H9 (cell line): ENCODE results near the gene HRH1. TPM values are rescaled to one million over a fixed set of nuclear protein-coding genes. Genes with fewer than 3 reads are reported as not detected.

Source experiments
- DNase-seq: peaks from one replicate; pipeline ENCODE4 v3.0.0-alpha.2; 2017
- H2AFZ ChIP-seq: one replicate; pipeline ENCODE4 v1.6.1; 2013; ENCODE audit warnings: mild to moderate bottlenecking, low read length, control low read depth, moderate library complexity
- H2AK5ac ChIP-seq: 2 replicates; pipeline ENCODE4 v1.6.1; 2013; ENCODE audit warnings: low read length, control low read depth, mixed read lengths; ENCODE audit not compliant: insufficient read length
- H2BK120ac ChIP-seq: one replicate; pipeline ENCODE4 v1.6.1; 2013; ENCODE audit warnings: low read depth, mild to moderate bottlenecking, low read length, control low read depth, inconsistent platforms; ENCODE audit not compliant: poor library complexity, severe bottlenecking
- H2BK12ac ChIP-seq: 2 replicates; pipeline ENCODE4 v1.6.1; 2013; ENCODE audit warnings: low read length, control low read depth, mixed read lengths, low read depth; ENCODE audit not compliant: insufficient read length
- H2BK15ac ChIP-seq: 2 replicates; pipeline ENCODE4 v1.6.1; 2013; ENCODE audit warnings: low read depth, low read length, control low read depth
- H2BK20ac ChIP-seq: one replicate; pipeline ENCODE4 v1.6.1; 2013; ENCODE audit warnings: low read depth, mild to moderate bottlenecking, low read length, control low read depth, inconsistent platforms; ENCODE audit not compliant: poor library complexity, severe bottlenecking
- H2BK5ac ChIP-seq: 2 replicates; pipeline ENCODE4 v1.6.1; 2013; ENCODE audit warnings: low read length, control low read depth, mixed read lengths; ENCODE audit not compliant: insufficient read length
- H3K14ac ChIP-seq: 2 replicates; pipeline ENCODE4 v1.6.1; 2013; ENCODE audit warnings: low read length, control low read depth; ENCODE audit not compliant: insufficient read depth
- H3K18ac ChIP-seq: 2 replicates; pipeline ENCODE4 v1.6.1; 2013; ENCODE audit warnings: low read depth, mild to moderate bottlenecking, mixed read lengths, low read length, control low read depth; ENCODE audit not compliant: insufficient read length
- H3K23ac ChIP-seq: 2 replicates; pipeline ENCODE4 v1.6.1; 2013; ENCODE audit warnings: low read length, control low read depth, mixed read lengths, low read depth; ENCODE audit not compliant: insufficient read length
- H3K23me2 ChIP-seq: 2 replicates; pipeline ENCODE4 v1.6.1; 2013; ENCODE audit warnings: low read depth, mild to moderate bottlenecking, mixed read lengths, low read length, control low read depth; ENCODE audit not compliant: insufficient read length, poor library complexity, severe bottlenecking
- H3K27ac ChIP-seq: 2 replicates; pipeline ENCODE4 v1.5.1; 2013; ENCODE audit warnings: low read length, control low read depth, mixed read lengths, low read depth; ENCODE audit not compliant: insufficient read length
- H3K27me3 ChIP-seq: 2 replicates; pipeline ENCODE4 v1.6.1; 2013; ENCODE audit warnings: low read length, control low read depth, inconsistent platforms; ENCODE audit not compliant: insufficient read depth
- H3K4ac ChIP-seq: 2 replicates; pipeline ENCODE4 v1.6.1; 2013; ENCODE audit warnings: low read depth, mild to moderate bottlenecking, control low read depth, inconsistent platforms, low read length, moderate library complexity
- H3K4me1 ChIP-seq: 2 replicates; pipeline ENCODE4 v1.6.1; 2013; ENCODE audit warnings: low read length, control low read depth, inconsistent platforms; ENCODE audit not compliant: insufficient read depth
- H3K4me2 ChIP-seq: 2 replicates; pipeline ENCODE4 v1.6.1; 2013; ENCODE audit warnings: low read length, control low read depth, mixed read lengths; ENCODE audit not compliant: insufficient read length, insufficient read depth
- H3K56ac ChIP-seq: 2 replicates; pipeline ENCODE4 v1.6.1; 2013; ENCODE audit warnings: low read depth, mild to moderate bottlenecking, mixed read lengths, low read length, control low read depth; ENCODE audit not compliant: insufficient read length
- H3K79me1 ChIP-seq: 2 replicates; pipeline ENCODE4 v1.6.1; 2013; ENCODE audit warnings: low read depth, mild to moderate bottlenecking, moderate library complexity, low read length, control low read depth, inconsistent platforms; ENCODE audit not compliant: insufficient read depth, poor library complexity, severe bottlenecking
- H3K79me2 ChIP-seq: 2 replicates; pipeline ENCODE4 v1.6.1; 2013; ENCODE audit warnings: low read length, control low read depth, inconsistent platforms; ENCODE audit not compliant: insufficient read depth
- H3K9ac ChIP-seq: 2 replicates; pipeline ENCODE4 v1.6.1; 2013; ENCODE audit warnings: low read length, control low read depth, mixed read lengths; ENCODE audit not compliant: insufficient read length; ENCODE audit errors: extremely low read depth
- H3K9me3 ChIP-seq: one replicate; pipeline ENCODE4 v1.6.1; 2013; ENCODE audit warnings: low read depth, low read length, inconsistent platforms; ENCODE audit not compliant: control insufficient read depth
- H3T11ph ChIP-seq: one replicate; pipeline ENCODE4 v1.6.1; 2013; ENCODE audit warnings: mild to moderate bottlenecking, low read length, control low read depth, inconsistent platforms
- H4K20me1 ChIP-seq: one replicate; pipeline ENCODE4 v1.6.1; 2013; ENCODE audit not compliant: control insufficient read depth, insufficient read length, insufficient read depth
- H4K5ac ChIP-seq: 2 replicates; pipeline ENCODE4 v1.6.1; 2013; ENCODE audit warnings: low read depth, mild to moderate bottlenecking, mixed read lengths, low read length, control low read depth; ENCODE audit not compliant: insufficient read length
- H4K8ac ChIP-seq: replicated peaks from 2 replicates; pipeline ENCODE4 v1.6.1; 2013; ENCODE audit warnings: low read length, control low read depth, mixed read lengths, low read depth; ENCODE audit not compliant: insufficient read length
- H4K91ac ChIP-seq: 2 replicates; pipeline ENCODE4 v1.6.1; 2013; ENCODE audit warnings: low read depth, mild to moderate bottlenecking, moderate library complexity, mixed read lengths, low read length, control low read depth; ENCODE audit not compliant: insufficient read length
- H3K27ac Mint-ChIP-seq, 3 experiments: 2 replicates in 2 of 3; 3 replicates in 1 of 3; pipeline ENCODE4 v1.8.0; 2020 to 2021; ENCODE audit warnings: mixed read lengths in 3 of 3, mild to moderate bottlenecking in 1 of 3, moderate library complexity in 1 of 3
- H3K27me3 Mint-ChIP-seq: 2 replicates; pipeline ENCODE4 v1.8.0; 2021; ENCODE audit warnings: low read depth, mild to moderate bottlenecking, moderate library complexity, mixed read lengths
- H3K36me3 Mint-ChIP-seq, 3 experiments: 2 replicates in 2 of 3; 3 replicates in 1 of 3; pipeline ENCODE4 v1.8.0; 2020 to 2021; ENCODE audit warnings: low read depth in 3 of 3, mixed read lengths in 3 of 3; ENCODE audit not compliant: insufficient read depth in 1 of 3
- H3K4me1 Mint-ChIP-seq, 2 experiments: 2 replicates each; pipeline ENCODE4 v1.8.0; 2020; ENCODE audit warnings: mixed read lengths in 2 of 2
- H3K4me3 Mint-ChIP-seq, 2 experiments: 2 replicates in 1 of 2; 3 replicates in 1 of 2; pipeline ENCODE4 v1.8.0; 2020 to 2021; ENCODE audit warnings: mild to moderate bottlenecking in 2 of 2, mixed read lengths in 2 of 2, moderate library complexity in 1 of 2
- H3K9me3 Mint-ChIP-seq, 2 experiments: 2 replicates in 1 of 2; 3 replicates in 1 of 2; pipeline ENCODE4 v1.8.0; 2020; ENCODE audit warnings: mild to moderate bottlenecking in 2 of 2, mixed read lengths in 2 of 2, moderate library complexity in 1 of 2
- WGBS: extraction: QIAGEN DNeasy Blood & Tissue Kit; methylation state at CpG from one replicate; pipeline ENCODE4 v1.1.7; 2013; ENCODE audit warnings: missing lambda C conversion rate, low lambda C conversion rate, mixed read lengths; ENCODE audit not compliant: insufficient read length; ENCODE audit errors: extremely low coverage; 5-methylcytosine and 5-hydroxymethylcytosine counted together
- total RNA-seq: library from RNA; stranded (reverse); gene quantifications from 2 replicates; pipeline ENCODE4 v1.2.1, GENCODE V29; 2021
- TF ChIP-seq, protein P1 (sequence below): fragments of 200-600 bp; sonication (generic); conservative IDR thresholded peaks from 3 replicates; pipeline ENCODE4 v1.8.0; 2021; ENCODE audit warnings: antibody characterized with exemption, mild to moderate bottlenecking

Gene HRH1
- total RNA-seq, 1 experiment from 2014 or later, result 0.74 TPM

DNA sequence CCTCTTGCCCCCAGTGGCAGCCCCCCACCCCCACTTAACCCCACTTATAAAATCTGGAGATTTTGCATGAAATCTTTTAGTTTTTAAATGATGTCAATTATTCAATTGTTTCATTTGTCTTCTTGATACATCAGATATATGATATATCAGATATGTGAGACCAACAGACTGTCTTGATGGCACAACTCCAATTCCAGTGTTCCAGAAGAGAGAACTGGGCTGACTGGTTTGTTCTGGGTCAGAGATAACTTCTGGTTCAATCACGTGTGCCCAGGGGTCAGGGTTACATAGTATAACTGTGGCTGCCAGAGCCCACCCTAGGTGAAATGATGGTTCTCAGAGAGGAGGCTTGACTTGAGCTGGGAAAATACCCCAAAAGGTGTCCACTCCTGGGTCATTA is 85.5 kb downstream of the HRH1 start:
- Mint-ChIP-seq H3K4me1 (peaks cover 2 to 6% of the 10 kb centered on the region in 2 experiments), H3K4me3 (no peak overlapping the region), H3K27ac (no peak overlapping the region), H3K27me3 (peaks cover 2% of the 10 kb centered on the region; the same call in 1 of the 2 replicates), H3K9me3 (no peaks in the 10 kb centered on the region; a peak in 2 of 5 replicates), H3K36me3 (no peaks in the 10 kb centered on the region; a peak in 1 of 7 replicates)
- Histone ChIP-seq H3K79me1 (no peaks in the 10 kb centered on the region), H3K79me2 (no peaks in the 10 kb centered on the region), H4K20me1 (no peaks in the 10 kb centered on the region), H2BK12ac (no peak overlapping the region), H3K9ac (no peak overlapping the region), H3K27ac (no peak overlapping the region), H2BK120ac (no peak overlapping the region), H3K4ac (no peak overlapping the region), H4K5ac (no peak overlapping the region), H4K91ac (no peak overlapping the region), H2BK20ac (no peak overlapping the region), H3K23ac (no peak overlapping the region), H3K27me3 (no peaks in the 10 kb centered on the region), H3K23me2 (no peaks in the 10 kb centered on the region), H2BK15ac (no peak overlapping the region), H3K18ac (no peak overlapping the region), H3K4me1 (no peaks in the 10 kb centered on the region; the same call in 1 of the 2 replicates), H3T11ph (no peak overlapping the region), H4K8ac (no peak overlapping the region), H2AK5ac (no peak overlapping the region), H3K56ac (no peak overlapping the region), H3K9me3 (no peaks in the 10 kb centered on the region), H2AFZ (no peak overlapping the region), H3K14ac (no peak overlapping the region), H2BK5ac (no peak overlapping the region), H3K4me2 (no peak overlapping the region)
- no CpG with 5 or more reads among the region's 1 CpG for WGBS
- TF ChIP-seq, protein P1, sequence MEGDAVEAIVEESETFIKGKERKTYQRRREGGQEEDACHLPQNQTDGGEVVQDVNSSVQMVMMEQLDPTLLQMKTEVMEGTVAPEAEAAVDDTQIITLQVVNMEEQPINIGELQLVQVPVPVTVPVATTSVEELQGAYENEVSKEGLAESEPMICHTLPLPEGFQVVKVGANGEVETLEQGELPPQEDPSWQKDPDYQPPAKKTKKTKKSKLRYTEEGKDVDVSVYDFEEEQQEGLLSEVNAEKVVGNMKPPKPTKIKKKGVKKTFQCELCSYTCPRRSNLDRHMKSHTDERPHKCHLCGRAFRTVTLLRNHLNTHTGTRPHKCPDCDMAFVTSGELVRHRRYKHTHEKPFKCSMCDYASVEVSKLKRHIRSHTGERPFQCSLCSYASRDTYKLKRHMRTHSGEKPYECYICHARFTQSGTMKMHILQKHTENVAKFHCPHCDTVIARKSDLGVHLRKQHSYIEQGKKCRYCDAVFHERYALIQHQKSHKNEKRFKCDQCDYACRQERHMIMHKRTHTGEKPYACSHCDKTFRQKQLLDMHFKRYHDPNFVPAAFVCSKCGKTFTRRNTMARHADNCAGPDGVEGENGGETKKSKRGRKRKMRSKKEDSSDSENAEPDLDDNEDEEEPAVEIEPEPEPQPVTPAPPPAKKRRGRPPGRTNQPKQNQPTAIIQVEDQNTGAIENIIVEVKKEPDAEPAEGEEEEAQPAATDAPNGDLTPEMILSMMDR, result no peak
- DNase-seq, result no peak
